Putamen (tissue), 1 donor: Measurements from ENCODE around the gene SRMS.
"Not testable (repeated sequence)": the region's sequence is repeated elsewhere in the genome, so short reads cannot be mapped to it uniquely, and the experiment has no call there.

Source experiments
- DNase-seq: peaks from one replicate; pipeline ENCODE4 v3.0.0-alpha.2; 2016; ENCODE audit warnings: low spot score

SRMS gene

DNA sequence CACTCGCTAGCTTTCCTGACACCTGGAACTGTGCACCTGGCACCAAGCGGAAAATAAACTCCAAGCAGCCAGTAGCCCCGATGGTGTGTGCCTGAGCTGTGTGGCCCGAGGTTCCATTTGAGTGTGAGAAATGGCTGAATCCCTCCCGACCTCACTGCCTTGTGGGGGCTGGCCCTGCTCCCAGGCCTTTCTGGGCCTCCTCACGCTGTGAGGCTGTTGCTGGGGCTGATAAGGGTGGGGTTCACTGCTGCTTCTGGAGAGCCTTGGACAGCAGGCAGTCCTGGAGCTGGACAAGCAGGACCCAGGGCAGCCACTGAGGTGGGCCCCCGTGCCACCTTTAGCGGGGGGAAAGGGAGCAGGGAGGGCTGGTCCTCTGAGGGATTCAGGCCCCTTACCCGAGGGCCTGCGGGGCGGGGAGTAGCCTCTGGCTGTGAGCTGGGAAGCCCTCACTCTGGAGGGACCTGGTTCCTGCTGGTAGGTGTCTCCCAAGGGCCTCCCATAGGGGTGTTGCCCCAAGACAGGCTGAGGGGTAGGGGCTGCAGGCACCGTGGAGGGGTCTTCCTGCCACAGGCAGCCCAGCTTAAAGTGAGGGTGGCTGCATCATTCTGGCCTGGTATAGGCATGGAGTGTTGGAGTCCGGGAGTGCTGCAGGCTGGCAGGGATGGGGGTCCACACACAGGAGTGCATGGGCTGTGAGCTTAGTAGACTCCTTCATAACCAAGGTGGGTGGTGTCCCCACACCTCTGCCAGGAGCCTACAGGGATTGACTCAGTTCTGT, 25.3 kb downstream of the SRMS start:
- no peak for DNase-seq

DNA sequence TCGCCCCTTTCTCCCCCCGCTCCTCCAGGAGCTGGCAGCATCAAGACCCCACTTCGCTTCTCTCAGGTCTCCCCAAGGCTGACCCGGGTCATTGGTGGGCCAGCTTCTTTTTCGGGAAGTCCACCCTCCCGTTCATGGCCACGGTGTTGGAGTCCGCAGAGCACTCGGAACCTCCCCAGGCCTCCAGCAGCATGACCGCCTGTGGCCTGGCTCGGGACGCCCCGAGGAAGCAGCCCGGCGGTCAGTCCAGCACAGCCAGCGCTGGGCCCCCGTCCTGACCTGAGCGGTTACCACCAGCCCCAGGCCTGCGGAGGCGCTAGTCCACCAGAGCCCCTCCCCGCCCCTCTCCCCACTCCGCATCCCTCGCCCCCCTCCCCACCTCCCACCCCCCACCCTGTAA, 25.9 kb downstream of the SRMS start:
- no peak for DNase-seq

DNA sequence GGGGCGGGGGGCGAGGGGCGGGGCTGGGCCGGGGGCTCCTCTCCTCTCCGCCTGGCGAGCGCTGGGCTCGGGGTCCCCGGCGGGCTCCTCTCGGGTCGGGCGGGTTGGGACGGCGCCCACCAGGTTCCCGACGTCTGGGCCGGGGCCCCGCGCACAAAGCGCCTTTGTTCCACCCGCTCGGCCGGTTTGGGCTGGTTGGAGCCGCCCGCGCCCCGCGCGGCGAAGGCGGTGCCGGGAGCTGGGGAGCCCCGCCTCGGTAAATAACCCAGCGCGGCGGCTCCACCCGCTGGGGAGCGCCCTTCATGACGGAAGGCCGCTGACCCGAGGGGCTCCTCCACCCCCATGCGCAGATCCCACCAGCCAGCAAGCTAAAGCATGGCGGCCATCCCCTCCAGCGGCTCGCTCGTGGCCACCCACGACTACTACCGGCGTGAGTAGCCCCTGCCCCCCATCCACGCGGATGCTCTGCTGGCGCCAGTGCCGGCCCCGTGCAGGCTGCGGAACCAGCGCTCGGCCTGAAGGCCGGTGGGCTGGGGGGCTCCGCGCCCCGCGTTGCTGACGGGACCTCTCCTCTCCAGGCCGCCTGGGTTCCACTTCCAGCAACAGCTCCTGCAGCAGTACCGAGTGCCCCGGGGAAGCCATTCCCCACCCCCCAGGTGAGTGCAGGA, 26.5 kb downstream of the SRMS start:
- peak; percentile 75 for DNase-seq

DNA sequence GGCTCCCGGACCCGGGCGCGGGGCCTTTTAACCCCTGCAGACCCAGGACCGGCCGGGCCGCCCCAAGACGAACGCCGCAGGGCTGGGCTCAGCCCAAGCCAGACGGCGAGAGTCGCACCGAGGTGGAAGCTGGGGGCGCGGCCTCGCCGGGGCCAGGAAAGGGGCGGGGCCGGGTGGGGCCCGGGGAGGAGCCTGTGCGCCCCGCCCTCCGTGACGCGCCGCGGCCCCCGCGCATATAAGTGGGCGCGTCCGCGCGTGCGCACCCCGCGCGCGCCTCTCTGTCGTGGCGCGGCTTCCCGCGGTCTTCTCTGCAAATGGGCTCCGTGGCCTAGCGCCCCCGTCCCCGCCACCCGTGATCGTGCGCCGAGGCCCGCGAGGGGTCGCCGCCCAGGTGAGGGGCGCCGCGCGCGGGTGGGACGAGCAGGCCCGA, 27.0 kb downstream of the SRMS start, which contains the start of gene PPDPF:
TSS of gene PPDPF (plus strand) at position 262 of the 430 bp plus-strand sequence. CDS start 544 bp downstream, outside the sequence.
- DNase-seq, result peak; percentile 84

DNA sequence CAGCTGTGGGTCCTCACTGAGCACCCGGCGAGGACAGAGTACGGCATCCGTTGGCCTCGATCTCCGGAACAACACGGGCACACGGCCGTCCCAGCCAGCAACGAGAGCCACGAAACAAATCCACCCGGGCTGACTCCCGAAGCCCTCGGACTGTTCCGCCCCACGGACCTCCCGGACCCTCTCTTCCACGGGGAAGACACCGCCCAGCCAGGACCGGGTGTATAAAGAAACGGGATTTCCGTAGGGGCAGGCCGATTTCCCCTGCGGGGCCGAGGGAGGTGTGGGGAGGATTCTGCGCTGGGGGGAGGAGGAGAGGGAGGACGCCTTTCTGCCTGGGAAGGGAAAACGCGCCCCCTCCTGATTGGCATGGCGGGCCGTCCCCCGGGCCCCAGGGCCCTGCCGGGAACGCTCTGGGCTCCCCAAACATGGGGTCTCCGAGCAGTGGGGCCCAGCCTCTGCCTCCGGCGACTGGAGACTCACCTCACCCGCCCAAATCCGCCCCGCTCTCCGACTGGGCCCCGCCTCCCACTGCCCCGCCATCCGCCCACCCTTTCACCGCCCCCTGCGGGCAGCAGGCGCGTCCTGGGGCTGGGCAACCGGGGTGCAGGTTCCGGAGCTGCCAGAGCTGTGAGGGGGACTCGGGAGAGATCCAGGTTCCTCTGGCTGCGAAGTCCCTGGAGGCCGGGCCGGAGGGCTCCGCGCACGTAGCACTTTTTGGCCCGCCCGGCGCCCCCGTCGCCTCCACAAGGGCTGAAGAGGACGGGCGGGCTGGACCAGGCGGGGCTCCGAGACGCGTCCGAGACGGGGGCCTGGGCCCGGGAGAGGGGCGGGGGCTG, 27.7 kb downstream of the SRMS start:
- peak; percentile 29 for DNase-seq

DNA sequence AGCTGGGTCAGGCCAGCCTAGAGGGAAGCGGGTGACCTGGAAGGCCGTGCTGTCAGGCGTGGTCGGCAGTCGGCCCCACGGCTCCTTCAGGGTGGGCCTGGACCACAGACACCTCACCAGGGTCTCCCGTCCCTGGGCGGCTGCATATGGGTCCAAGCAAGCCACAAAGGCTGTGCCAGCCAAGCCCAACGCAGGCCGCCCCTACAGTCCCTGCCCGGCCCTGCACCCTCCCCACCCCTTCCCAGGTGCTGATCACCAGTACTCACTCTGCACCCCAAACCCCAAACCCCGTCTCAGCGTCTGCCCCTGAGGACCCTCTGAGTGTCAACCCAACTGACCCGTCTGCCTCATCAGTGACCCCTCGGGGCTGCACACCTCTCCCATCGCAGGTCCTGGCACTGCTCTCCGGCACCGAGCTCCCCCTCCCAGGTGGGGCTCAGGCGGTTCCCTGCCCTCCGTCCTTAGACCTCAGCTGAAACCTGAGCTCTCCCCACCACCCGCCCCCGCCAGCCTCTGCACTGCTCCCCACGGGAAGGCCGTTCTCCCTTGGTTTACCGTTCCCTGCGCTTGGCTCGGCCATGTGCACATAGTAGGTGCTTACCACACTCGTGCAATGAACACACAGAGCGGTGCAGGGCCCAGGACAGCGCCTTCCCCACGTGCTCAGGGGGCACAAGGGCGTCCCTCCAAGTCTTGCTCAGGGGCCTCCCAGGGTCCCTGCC, 28.4 kb downstream of the SRMS start:
- no peak for DNase-seq

DNA sequence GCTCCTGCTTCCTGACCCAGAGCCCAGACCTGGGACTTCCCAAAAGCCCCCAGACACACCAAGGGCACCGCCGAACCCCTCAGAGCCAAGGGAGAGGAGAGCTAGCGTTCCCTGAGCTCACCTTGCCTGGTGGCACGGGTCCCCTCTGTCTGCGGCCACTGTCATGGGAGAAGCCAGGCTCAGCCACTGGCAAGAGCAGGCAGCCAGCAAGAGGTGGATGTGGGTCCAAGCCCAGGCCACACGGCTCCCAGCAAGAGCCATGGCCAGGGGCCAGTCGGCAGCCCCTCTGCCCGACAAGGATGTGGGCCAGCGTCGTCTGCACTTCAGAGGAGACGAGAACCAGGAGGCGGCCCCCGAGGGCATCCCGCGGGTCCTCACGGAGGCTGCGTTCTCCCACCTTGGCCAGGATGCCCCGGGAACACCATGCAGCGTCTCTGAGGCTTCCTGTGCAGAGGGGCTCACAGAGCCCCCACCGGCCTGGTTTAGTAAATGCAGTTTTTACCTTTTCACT, 29.1 kb downstream of the SRMS start:
- DNase-seq, result no peak

DNA sequence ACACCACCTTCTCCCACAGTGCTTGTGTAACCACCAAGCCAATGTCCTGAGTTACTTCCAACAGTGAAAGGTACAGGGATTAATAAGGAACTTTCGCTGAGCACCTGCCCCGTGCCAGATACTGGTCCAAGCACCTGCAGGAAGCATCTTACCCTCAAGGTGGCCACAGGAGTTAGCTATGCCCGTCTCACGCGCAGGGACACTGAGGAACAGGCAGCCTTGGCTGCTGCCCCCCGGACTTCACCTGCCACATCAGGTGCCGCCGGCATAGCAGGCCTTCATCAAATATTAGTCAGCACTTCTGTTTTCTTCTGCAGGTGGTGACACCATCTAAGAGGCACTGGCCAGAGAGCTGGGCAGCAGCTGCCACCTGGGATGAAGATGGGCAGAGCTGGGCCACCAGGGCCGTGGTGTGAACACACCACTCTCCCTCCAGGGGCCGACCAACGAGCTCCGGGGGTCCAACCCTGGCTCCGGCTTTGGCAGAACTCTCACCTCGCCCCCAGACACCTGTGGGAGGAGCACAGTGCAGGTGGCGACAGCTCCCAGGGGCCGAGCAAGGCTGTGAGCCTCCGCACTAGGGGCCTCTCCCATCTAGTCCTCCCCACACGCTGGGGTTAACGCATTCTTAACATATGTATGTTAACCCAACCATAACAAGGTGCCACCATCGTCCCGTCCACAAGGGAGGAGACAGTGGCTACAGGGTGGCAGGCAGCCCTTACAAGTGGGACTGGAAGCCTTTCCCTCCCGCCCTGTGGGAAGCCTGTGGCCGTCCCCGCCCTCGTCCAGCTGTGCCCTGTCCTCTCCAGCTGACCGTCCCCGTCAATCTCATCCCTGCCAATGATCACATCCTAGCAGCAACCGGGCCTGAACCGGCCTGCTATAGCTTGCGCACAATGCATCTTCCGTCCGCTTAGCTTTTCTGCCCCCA, 29.9 kb downstream of the SRMS start:
- DNase-seq, result no peak

DNA sequence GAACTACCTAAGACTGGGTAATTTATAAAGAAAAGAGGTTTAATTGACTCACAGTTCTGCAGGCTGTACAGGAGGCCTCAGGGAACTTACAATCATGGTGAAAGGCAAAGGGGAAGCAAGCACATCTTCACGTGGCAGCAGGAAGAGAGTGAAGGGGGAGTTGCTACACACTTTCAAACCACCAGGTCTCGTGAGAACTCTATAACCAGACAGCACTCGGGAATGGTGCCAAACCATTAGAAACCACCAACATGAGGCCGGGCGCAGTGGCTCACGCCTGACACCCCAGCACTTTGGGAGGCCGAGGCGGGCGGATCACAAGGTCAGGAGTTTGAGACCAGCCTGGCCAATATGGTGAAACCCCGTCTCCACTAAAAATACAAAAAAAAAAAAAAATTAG, 33.0 kb downstream of the SRMS start:
- not testable (repeated sequence) for DNase-seq

DNA sequence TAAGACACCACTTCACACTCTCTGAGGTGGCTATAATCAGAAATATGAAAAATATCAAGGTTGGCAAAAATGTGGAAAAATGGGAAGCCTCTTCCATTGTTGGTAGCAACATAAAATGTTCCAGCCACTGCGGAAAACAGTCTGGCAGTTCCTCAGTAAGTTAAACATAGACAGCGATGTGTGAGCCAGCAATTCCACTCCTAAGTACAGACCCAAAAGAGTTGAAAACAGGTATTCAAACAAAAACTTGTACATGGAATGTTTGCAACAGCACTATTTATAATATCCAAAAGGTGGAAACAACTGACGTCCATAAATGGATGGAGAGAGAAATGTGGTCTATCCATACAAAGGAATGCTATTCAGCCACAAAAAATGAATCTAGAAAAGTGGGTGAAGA, 34.3 kb downstream of the SRMS start:
- DNase-seq, result no peak

DNA sequence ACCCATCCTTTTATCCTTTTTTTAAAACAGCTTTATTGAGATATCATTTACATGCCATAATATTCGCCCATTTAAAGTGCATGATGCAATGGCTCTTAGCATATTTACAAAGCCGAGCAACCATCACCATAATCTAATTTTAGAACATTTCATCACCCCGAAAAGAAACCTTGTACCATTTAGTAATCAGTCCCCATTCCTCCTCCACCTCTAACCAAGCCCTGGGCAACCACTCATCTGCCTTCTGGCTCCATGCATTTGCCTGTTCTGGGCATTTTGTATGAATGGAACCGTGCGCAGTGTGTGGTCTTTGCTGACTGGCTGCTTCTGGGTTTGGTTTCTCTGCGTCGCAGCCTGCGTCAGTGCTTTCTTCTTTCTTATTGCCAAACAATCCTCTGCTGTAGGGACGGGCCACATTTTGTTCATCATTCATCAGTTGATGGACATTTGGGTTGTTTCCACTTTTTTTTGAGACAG, 38.4 kb downstream of the SRMS start:
- DNase-seq, result no peak

DNA sequence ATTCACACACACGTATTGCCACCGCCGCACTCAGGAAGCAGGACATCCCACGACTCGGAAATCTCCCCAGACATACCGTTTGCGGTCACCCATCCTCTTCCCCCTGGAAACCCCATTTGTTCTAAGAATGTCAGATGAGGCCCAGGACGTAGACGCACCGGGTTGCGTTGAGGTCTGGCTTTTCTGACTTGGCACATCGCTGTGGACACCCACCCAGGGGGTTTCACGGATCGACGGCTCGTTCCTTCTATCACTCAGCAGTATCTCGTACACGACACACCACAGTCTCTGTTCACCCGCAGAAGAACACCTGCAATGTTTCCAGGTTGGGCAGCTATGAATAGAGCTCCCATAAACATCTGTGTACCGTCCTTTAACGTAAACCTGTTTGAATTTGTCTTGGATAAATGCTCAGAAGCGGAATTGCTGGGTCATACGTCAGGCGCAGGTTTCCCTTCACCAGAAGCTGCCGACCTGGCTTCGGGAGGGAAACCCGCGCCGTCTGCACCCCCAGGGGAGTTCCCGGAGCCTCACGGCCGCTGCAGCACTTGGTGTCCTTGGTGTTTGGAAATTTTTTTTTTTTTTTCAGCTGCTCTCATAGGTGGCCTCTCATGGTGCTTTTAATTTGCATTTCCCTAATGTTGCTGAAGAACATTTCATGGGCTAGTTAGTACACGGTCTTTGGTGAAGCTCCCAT, 39.3 kb downstream of the SRMS start:
- no peak for DNase-seq

DNA sequence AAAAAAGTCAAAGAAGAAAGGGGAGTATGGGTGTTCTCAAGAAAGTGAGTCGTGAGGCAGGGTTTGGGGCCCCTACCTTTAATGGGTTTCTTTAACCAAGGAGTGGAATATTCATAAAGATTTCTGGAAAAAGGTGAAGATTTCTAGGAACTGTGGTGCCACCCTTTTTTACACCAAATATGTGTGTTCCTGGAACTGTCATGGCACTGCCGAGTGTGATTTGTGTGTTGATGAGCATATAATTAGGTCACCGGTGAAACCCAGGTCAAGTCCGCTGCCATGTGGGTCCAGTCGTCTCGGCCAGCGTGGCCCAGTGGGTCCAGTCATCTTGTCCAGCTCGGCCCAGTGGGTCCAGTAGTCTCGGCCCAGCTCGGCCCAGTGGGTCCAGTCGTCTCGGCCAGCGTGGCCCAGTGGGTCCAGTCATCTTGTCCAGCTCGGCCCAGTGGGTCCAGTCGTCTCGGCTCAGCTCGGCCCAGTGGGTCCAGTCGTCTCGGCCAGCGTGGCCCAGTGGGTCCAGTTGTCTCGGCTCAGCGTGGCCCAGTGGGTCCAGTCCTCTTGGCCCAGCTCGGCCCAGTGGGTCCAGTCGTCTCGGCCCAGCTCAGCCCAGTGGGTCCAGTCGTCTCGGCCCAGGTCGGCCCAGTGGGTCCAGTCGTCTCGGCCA, 40.3 kb downstream of the SRMS start:
- DNase-seq, result no peak

DNA sequence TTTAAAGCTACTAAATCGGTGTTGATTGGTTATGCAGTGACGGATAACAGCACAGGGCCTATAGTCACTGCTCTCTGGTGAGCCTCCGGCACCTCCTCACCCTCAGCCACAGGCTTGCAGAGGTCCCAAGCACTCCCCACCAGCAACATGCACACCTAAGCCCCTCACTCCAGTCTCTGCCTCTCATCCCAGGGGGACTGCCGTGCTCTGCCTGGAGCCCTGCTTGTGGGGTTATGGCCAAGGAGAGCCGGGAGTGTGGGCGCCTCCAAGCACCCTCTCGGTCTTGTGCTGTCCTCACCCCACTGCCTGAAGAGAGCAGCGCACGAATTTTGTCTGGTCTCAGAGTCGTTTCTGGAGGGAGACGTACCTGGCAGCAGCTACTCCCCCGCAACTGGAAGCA, 41.8 kb downstream of the SRMS start:
- DNase-seq, result no peak

DNA sequence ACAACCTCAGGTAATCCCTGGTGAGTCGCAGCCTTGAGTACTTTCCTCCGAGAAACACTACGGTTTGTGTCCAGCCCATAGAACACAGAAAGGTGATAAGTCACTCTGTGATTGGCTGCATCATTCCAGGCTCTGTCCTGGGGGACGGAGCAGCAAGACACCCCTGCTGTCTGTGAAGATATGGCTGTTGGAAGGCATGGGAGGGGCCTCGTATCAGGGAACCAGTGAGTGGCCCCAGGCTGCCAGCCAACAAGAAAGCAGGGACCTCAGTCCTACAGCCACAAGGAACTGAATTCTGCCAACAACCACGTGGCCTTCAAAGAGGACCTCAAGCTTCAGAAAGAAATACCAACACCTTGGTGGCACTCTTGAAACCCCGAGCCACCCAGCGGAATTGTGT, 42.3 kb downstream of the SRMS start:
- DNase-seq, result no peak

DNA sequence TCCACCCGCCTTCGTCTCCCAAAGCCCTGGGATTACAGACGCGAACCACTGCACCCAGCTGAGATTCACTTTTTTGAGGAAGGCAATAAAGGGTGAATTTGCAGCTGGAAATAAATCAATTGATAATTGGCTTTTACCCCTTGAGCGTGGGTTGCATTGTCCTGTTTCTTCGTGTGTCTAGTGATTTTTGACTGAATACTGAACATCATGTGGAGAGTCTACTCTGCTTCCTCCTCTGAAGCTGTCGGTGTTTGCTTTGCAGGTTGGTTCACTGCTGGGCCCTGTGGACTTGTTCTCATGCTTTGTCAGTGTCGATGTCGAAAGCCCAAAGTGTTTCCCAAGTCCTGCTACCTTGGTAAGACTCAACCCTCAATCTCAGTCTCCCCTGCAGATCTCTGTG, 42.9 kb downstream of the SRMS start:
- DNase-seq, result no peak

DNA sequence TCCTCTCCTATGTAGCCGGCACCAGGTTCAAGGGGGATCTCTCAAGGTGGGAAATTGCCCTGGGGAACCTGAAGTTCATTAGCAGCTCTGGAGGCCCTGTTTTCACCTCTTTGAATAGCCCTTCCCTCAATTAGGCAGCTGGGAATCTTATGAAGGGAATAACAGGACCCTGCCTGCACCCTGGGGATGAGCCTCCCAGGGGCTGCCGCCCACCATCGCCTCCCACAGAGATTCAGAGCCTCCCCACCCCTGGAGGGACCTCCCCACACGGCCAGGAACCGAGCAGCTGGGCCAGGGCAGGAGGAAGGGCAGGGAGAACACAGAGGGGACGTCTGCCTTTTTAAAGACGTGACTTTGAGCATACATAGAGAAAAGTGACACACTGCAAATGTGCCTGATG, 44.0 kb downstream of the SRMS start:
- DNase-seq, result no peak

DNA sequence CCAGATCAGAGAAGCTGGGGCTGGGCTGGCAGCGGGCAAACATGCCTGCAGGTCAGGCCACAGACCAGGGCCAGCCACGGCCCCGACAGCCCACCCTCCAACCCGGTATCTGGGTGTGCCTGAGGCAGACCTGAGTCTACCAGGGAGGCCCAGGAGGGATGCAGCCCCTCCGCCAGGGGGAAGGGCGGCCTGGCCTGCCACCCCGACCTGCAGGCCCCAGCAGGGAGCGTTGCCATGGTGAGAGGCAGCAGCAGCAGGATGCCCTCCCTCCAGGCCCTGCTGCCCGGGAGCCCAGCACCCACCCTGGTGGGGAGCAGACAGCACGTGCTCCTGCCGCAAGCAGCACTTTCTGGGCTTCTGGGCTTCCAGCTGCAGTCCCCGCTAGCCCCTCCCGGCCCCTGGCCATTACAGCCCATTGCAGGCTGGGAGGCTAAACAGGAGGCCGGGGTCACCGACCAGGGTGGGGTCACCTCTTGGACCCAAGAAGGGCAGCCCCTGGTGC, 44.8 kb downstream of the SRMS start:
- DNase-seq, result no peak
